ENCODE results near the gene SUPT4H1.

Gene SUPT4H1

GRCh38 chr17:58381124-58382035 is 29.4 kb upstream of the SUPT4H1 start:
- peak in 7 of 56 donors; percentile 11 to 35 (median 24) for DNase-seq

GRCh38 chr17:58380207-58381123 is 28.5 kb upstream of the SUPT4H1 start:
- no peak for DNase-seq

- no peak for DNase-seq
These were observed 27.5 kb upstream of the SUPT4H1 start for GRCh38 chr17:58379511-58379824.

GRCh38 chr17:58378733-58379510 is 26.9 kb upstream of the SUPT4H1 start:
- DNase-seq, result no peak

- DNase-seq, result no peak
These were observed 25.7 kb upstream of the SUPT4H1 start for GRCh38 chr17:58377661-58378060.

GRCh38 chr17:58377093-58377601 is 25.1 kb upstream of the SUPT4H1 start:
- peak in 3 of 56 donors; percentile 10 to 26 (median 11) for DNase-seq

GRCh38 chr17:58376472-58377000 is 24.5 kb upstream of the SUPT4H1 start:
- no peak for DNase-seq

- no peak for DNase-seq
These were observed 23.8 kb upstream of the SUPT4H1 start for GRCh38 chr17:58375811-58376210.

- DNase-seq, result no peak
These were observed 23.3 kb upstream of the SUPT4H1 start for GRCh38 chr17:58375256-58375655.

- no peak for DNase-seq
These were observed 21.9 kb upstream of the SUPT4H1 start for GRCh38 chr17:58373923-58374322.

- DNase-seq, result no peak
These were observed 21.0 kb upstream of the SUPT4H1 start for GRCh38 chr17:58373003-58373402.

- DNase-seq, result no peak
These were observed 19.4 kb upstream of the SUPT4H1 start for GRCh38 chr17:58371300-58371950.

- no peak for DNase-seq
These were observed 18.7 kb upstream of the SUPT4H1 start for GRCh38 chr17:58370716-58371115.

GRCh38 chr17:58370309-58370708 is 18.3 kb upstream of the SUPT4H1 start:
- DNase-seq, result no peak

GRCh38 chr17:58369214-58370031 is 17.4 kb upstream of the SUPT4H1 start:
- DNase-seq, result no peak

- DNase-seq, result no peak
These were observed 16.8 kb upstream of the SUPT4H1 start for GRCh38 chr17:58368860-58369213.

- DNase-seq, result no peak
These were observed 15.5 kb upstream of the SUPT4H1 start for GRCh38 chr17:58367461-58367860.

- DNase-seq, result no peak
These were observed 14.1 kb upstream of the SUPT4H1 start for GRCh38 chr17:58365980-58366595.
